ENCODE results near the gene CACNB1. TPM values are rescaled to one million over a fixed set of nuclear protein-coding genes. Genes with fewer than 3 reads are reported as not detected.
A peak's percentile ranks its signal among the peaks of the same experiment; 100 is the strongest.

The CACNB1 gene
- 4.8 TPM for total RNA-seq

DNA sequence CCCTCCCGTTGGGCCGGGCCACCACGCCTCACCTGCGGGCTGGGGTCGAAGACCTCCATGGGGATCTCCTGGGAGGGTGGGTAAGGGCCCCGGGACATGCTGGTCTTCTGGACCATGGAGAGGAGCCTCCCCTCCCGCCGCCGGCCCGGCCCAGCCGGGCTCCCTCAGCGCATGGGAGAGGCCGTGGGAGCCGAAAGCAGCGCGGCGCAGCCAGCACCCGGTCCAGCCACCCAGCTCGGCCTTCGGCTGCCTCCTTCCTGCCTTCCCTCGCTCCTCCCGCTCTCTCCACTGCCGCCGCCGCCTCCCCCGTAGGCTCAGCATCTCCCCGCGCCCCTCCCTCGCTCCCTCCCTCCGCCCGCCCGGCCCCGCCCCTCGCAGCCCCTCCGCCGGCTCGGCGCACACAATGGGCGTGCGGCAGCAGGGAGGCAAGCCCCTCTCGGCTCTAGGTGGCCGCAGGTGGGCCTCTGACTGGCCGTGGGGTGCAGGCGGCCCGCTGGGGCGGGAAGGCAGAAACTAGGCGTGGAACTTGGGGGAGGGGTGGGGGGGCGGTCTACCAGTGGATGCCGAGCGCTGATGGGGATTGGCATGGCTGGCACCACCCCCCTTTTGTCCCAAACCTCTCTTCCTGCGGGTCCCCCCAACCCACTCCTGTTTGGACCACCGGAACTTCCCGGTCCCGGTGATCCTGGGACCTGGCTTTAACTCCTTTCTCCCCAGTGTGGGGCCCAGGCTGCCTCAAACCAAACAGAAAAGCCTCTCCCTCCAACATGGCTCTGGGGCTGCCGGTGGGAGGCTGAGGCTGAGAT, at the start of gene CACNB1:
Gene CACNB1 (minus strand): TSS at position 290 of the 806 bp plus-strand sequence. CDS start 174 bp downstream, at position 116.
- peak in 2 of 3 donors; percentile 56 for DNase-seq (ENCODE audit: low read depth in 2 of 3, low spot score in 2 of 3)

DNA sequence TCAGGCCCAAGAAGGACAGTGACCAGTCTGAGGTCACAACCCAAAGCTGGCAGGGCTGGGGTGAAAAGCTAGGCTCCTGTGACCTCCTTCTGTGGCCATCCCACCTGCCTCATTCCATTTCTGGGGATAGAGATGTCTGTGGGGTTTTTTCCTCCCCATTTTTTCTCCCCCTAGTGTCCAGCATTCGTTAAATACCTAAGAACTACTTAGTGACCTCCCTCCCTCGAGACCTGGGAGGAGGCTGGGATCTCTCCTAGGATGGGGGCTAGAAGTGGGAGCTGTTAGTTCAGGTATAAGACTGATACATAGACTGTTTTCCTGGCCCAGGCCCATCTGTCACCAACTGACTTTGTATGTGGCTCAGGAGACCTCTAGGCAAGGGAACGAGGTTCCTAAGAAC, 48.8 kb upstream of the CACNB1 start:
- DNase-seq (ENCODE audit: low read depth in 2 of 3, low spot score in 2 of 3): no peak

DNA sequence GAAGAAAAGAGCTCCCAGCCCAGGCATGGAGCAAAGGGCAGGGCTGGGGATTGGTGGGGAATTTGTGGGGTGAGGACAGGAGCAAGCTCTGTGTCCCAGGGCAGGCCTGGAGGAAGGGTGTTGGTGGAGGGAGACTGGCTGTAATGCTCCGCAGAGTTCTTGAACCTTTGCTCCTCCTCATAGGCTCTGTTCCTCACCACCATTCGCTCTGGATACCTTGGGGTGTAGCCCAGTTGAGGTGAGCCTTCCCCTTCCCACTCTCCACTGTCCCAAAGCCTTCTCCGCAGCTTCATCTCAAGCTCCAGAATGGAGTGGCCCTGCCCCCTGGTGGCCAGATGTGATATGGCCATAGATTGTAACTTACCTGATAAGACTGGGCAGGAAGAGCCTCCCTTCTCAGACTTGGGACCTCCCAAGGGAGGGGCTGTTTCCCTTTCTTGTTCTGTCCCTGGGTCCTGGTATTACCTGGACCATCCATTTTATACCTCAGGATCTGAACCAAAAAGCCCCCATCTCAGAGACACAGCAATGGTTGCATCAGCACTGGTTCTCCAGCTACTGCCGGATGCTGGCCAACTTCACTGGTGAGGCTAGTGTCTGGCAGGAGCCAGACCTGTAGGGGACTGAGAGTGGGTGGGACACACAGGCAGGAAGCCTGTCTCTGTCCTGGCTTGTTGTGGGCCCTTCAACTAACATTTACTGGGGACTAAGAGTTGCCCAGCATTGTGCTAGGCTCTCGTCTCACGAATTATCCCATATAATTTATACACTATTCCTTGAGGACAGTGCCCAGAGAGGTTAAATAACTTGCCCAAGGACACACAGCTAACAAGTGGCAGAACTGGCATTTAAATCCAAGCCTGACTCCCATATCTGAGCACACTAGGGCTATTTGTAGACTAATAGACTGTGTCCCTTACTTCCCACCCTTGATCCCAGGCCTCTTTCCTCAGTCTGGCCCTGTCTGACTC, 47.4 kb upstream of the CACNB1 start:
- DNase-seq (ENCODE audit: low read depth in 2 of 3, low spot score in 2 of 3): peak; percentile 73 to 85 (median 76)

DNA sequence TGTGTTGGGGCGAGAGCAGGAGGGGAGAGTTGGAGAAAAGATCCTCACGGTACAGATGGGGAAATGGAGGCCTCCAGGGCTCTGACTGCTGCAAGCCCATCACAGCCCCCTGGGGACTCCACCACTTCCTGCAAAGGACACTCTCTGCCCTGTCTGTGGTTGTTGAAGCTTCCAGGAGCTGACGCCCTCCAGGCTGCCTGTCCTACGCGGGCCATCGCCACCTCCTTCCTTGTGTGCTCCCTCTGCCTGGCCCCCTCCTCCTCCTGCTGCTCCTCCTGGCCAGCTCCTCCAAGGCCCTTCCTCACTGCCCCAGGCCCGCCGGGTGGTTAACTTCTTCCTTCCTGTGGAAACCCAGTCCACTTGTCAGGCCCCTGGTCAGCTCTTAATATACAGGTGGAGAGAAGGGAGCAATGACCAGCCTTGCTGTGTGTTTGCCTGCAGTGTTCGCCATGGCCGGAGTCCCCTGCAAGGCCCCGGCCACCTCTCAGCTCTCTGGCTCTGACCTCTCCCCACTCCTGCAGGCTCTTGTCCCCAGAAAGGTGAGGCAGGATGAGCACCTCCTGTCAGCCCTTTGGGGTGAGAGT, 46.6 kb upstream of the CACNB1 start:
- DNase-seq (ENCODE audit: low read depth in 2 of 3, low spot score in 2 of 3): no peak

DNA sequence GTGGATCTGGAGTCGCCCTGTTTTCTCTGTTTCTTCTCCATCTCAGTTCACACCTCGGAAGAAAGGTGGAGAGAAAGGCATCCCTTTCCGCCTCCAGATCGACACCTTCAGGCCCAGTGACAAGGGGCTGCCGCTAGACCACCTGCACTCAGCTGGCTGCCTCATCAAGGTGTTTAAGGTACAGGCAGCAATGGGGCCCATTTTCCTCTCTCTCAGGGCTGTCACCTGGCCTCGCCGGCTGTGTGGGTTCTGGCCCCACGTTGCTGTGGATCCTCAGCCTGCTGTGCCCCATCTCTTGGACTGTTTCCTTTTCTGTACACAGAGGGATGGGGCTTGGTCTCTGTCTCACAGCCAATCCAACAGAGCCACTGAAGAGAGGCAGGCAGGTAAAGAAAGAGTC, 45.7 kb upstream of the CACNB1 start:
- no peak for DNase-seq (ENCODE audit: low read depth in 2 of 3, low spot score in 2 of 3)

DNA sequence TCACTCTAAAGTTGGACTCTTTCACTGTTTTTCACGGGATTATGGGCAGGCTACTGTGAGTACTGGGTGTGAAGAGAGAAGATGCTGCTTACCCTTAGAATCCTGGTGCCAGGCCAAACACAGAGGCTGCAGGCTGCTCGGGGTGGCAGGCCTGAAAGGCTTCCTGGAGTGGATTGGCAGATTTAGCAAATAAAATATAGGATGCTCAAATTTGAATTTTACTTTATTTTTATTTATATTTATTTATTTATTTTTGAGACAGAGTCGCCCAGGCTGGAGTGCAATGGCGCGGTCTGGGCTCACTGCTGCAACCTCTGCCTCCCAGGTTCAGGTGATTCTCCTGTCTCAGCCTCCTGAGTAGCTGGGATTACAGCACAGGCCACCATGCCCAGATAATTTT, 43.2 kb upstream of the CACNB1 start:
- no peak for DNase-seq (ENCODE audit: low read depth in 2 of 3, low spot score in 2 of 3)

DNA sequence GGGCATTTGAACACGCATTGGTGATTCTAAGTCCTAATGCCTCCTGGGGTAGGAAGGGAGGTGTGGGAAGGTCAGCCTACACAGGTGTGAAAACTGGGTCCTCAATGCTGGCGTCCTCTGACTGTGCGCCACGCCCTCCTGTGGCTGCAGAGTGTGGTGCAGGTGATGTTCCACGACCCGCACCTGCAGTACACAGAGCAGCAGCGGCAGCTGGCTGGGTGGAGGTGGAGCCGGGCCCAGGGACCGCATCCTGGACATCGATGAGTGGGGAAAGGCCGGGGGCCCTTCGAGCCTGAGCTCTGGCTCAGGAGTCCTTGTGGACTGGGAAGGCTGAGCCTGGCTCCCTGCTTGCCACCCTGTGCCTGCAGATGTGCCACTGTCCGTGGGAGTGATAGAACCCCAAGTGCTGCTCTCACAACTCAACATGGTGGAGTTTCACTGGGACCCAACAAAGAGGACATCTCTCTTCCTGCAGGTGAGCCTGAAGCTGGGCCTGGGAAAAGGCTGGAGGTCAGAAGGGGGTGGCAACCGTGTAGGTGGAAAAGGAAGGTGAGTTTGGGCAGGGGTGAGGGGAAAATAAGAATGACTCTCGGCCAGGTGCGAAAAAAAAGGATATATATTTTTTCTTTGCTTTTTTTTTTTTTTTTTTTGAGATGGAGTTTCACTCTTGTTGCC, 42.3 kb upstream of the CACNB1 start:
- peak in 2 of 3 donors; percentile 49 to 66 for DNase-seq (ENCODE audit: low read depth in 2 of 3, low spot score in 2 of 3)

DNA sequence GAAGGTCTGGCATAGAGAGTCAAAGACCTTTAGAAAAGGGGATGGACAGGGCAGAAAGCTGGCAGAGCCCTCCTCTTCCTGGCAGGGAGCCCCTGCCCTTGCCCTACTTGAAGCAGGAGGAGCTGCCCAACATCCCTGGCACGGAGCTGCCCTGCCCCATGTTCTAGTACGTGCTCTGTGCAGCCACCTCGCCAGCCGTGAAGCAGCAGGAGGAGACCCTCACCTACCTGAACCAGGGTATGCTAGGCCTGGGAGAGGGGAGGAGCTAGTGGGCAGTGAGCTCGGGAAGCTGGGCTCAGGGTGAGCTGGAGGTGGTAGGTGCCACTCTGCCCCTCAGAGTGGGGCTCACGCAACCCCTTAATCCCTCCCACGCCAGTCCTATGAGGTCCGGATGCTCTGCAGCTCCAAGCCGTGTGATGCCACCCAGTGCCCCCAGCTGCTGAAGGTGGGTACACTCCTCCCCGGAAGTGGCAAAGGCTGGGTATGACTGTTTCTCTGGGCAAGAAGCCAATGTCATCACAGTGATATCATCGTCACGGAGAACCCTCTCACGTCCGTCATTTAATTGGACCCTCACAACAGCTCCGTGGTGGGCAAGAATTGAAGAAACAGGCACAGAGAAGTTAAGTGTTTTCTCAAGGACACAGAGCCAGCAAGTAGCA, 41.0 kb upstream of the CACNB1 start:
- DNase-seq (ENCODE audit: low read depth in 2 of 3, low spot score in 2 of 3): peak; percentile 55 to 84 (median 75)

DNA sequence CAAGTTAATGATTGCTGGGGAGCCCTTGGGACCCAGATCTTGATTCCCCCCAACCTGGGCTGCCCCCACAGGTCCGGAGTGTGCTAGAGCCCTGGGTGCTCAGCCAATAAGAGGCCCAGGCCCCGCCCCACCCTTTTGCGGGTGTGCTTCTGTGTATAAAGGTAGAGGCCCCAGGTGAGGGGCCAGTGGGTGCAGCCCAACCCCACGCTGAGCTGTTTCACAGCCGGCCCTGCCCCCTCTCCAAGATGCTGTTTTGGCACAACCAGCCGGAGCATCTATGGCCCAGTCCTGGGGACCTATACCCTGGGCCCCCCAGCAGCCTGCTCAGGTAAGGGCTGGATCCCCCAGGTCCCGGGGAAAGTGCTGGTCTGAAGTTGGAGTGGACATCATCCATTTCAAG, 40.1 kb upstream of the CACNB1 start:
- no peak for DNase-seq (ENCODE audit: low read depth in 2 of 3, low spot score in 2 of 3)

DNA sequence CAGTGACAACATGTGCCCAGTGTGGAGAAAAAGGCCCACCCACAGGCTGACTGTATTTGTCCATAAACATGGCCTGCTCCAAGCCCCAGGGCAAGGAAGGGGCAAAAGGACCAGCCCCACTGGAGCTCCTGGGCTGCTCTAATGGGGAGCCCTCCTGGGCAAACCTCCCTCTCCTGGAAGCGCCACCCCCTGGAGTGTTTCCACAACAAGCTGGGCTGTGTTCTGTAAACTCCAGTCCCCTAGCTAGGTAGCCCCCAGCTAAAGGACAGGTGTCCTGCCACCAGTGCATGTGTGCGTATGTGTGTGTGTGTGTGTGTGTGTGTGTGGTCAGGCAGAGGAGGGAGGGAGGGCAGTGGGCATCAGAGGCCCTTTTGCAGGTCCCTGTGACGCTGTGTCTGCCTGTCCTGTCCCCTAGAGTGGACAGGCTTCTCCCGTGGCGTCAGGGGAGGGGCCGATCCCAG, 39.5 kb upstream of the CACNB1 start:
- DNase-seq (ENCODE audit: low read depth in 2 of 3, low spot score in 2 of 3): no peak

DNA sequence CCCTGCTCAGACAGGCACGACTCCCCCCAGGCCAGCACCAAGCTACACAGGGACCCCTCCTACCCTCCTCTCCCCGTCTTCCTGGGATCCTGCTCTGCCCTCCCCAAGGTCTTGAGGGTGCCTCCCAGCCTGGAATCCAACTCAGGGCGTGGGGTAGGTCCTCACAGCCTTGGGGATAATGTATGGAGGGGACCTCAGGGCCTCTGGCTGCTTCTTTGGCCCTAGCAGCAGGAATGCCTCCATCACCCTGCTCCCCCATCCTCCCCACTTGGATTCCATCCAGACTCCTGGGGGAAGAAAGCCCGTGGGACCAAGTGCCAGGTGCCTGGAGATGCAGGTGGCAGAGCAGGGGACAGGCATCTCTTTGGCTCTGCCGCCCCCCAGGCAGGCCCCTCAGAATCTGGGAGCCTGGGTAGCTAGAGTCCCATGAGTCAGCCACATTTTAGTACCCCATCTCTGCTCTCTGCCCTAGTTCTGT, 39.0 kb upstream of the CACNB1 start:
- no peak for DNase-seq (ENCODE audit: low read depth in 2 of 3, low spot score in 2 of 3)

DNA sequence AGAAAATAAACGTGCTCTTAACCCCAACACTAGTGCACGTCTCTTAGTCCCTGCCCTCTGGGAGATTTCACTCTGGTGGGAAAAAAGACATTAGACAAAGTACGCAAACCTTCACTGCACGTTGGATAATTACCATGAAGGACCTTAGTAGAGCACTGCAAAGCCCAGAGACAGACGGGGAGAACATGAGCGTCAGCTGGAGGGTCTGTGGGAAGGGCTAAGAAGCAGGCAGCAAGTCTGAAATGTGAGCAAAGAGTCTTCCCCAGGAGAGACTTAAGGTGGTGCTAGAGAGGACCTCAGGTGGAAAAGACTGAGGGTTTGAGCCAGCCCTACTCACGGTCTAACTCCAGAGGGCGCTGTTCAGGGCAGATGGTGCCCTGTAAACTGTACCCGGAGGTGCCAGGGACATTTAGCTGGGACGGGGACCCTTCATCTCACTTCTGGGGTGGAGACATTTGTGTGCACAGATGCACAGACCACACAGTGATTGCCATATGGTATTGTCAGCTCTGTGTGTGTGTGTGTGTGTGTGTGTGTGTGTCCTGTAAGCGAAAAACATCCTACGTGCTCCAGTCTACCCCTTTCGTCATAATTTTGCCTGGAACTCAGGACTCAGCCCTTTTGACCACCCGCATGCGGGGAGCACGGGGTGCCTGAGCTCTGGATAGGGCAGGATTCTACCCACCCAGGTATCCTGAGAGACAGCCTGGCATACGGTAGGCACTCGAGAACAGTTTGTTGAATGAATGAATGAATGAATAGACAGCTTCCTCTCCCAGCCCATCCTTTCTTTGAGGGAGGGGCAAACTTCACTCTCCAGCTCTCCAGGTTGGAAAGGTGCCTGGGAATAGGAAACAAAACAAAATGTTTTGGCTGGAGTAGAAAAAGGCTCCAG, 38.3 kb upstream of the CACNB1 start:
- DNase-seq (ENCODE audit: low read depth in 2 of 3, low spot score in 2 of 3): peak in 2 of 3 donors; percentile 79 to 87

DNA sequence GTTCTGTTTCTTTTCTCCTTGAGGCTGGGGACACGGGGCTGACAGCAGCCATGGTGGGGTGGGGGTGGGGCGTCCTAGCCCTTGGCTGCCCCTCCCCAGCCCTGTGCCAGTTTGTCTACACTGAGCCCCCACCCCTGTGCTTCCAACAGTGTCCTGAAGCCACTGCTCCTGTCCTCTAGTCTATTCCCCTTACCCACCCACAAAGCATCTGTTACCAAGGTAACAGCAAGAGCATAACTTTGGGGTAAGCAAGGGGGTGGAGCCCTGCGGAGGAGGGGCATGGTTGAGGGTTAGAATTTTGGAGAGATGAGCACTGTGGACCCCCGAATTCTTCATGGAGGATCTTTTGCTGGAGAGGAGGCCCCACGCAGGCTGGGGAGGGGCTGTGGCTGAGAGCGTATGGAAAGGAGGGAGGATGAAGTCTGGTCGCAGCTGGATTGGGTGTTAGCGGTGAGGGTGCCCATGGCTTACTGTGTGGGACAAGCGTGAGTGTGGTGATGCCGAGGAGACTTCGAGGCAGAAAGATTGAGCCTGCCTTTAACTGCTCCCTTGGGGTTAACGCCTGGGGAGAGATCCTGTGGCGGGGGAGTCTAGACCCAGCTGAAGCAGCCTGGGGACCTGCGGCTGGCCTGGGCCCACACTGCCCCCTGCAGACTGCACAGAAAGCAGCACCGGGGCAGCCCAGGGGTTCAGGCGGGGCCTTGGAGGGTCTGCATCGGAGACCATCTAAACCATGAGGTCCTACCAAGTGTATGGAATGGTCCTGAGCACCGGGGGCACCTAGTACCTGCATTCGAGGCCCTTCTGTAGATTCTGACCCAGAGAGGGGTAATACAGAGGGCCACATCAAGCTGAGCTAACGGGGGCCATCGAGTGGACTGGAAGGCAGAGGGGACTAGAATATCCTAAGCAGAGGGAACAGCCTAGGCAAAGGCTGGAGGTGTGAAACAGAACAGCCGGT, 34.4 kb upstream of the CACNB1 start:
- DNase-seq (ENCODE audit: low read depth in 2 of 3, low spot score in 2 of 3): peak in 2 of 3 donors; percentile 53 to 70

DNA sequence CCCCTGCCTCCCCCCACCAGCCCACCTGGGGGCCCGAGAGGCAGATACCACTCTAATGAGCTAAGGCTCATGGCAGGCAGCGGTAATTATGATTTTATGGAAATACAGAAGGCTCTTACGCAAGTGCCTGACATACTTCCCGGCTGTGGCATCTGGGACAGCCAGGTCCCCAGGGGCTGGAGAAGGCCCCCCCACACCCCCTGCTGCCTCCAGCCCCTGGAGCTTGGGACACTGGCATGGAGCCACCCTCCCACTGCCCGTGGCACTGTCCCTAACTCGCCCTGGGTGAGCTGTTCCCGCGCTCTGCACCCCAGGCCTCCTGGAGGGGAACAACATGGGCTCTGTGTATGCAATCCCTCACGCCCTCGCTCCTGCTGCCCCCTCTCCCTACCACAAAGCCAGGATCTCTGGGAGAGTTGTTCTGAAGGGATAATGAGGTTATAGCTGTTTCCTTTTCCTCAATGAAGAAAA, 33.7 kb upstream of the CACNB1 start:
- DNase-seq (ENCODE audit: low read depth in 2 of 3, low spot score in 2 of 3): no peak

DNA sequence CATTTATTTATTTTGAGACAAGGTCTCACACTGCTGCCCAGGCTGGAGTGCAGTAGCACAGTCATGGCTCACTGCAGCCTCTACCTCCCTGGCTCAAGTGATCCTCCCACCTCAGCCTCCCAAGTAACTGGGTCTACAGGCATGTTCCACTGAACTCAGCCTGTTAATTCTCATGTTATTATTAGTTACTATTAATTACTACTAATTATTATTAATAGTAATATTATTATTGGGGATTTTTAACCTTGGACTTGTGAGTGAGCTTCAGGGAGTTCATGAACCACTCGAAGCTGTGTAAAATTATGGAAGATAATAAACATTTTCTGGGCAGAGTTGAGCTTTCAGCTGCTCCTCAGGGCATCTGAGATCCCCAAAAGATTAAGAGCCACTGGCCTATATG, 32.9 kb upstream of the CACNB1 start:
- DNase-seq (ENCODE audit: low read depth in 2 of 3, low spot score in 2 of 3): no peak

DNA sequence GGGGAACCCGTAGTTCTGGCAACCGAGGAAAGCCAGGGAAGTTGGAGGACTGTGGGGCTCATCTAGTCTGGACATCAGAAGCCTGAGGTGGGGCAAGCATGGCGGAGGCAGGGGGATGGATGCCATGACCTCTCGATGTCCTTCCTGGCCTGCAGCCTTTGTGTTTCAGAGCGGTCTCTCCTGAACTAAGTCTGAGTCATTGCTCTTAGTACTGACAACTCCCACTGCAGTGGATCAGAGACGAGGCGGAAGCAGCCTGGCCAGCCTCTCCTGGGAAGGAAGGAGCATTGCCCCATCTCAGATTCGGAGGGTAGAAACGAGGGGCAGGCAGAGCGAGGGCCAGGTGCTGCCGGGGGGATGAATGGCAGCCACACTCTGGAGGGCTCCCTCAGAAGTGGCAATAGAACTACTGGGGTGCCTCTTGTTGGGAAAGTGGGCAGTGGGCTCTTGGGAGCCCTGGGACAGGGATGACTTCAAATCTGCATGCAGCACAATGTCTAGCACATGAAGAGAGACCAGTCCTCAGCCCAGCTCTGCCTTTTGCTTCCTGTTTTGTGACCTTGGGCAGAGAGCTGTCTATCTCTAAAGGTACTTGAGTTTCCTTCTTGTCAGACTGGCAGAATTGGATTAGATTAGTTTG, 31.9 kb upstream of the CACNB1 start:
- no peak for DNase-seq (ENCODE audit: low read depth in 2 of 3, low spot score in 2 of 3)

DNA sequence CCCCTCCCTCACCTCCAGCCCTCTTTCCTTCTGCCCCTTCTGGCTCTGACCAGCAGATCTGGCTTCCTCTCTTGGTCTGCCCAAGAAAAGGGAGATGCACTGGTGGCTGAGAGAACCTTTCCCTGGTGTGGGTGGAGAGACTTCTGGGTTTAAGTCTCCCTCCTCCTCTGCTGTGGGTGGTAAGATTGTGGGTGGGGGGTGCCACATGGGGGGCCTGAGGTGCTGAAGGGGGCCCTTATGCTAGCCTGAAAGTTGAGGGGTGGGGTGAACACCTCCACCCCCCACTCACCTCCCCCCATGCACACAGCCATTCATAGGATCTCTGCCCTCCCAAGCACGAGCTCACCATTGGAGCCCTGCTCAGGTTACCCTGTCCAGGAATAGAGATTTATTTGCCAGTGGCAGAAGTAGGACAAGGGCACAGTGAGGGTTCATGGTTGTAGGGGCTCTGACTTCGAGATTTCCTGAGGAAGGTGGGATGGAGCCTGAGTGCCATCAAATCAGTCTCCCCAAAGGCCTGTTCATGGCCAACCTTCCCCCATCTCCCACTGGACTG, 30.0 kb upstream of the CACNB1 start:
- DNase-seq (ENCODE audit: low read depth in 2 of 3, low spot score in 2 of 3): no peak
